Uterus (tissue), 4 donors: ENCODE results near the gene RALGPS1. TPM values are rescaled to one million over a fixed set of nuclear protein-coding genes. Genes with fewer than 3 reads are reported as not detected.
A peak's percentile ranks its signal among the peaks of the same experiment; 100 is the strongest.

Experiments used
- DNase-seq, 2 donors: peaks; one replicate each; pipeline ENCODE4 v3.0.0-alpha.2; 2019 to 2020
- H3K27ac ChIP-seq, 2 donors: fragments of 200-600 bp; sonication (generic); 1 replicate in 1 of 2; 2 replicates in 1 of 2; pipeline ENCODE4 v1.5.1; 2016 to 2018
- H3K27me3 ChIP-seq, 2 donors: fragments of 200-600 bp; sonication (generic); one replicate each; pipeline ENCODE4 v1.5.1; 2018 to 2019; ENCODE audit warnings: control low read depth in 1 of 2
- H3K36me3 ChIP-seq, 2 donors: fragments of 200-600 bp; sonication (generic); one replicate each; pipeline ENCODE4 v1.5.1; 2019; ENCODE audit warnings: control low read depth in 1 of 2
- H3K4me1 ChIP-seq, 2 donors: fragments of 200-600 bp; sonication (generic); one replicate each; pipeline ENCODE4 v1.5.1; 2018 to 2019; ENCODE audit warnings: control low read depth in 1 of 2
- H3K4me3 ChIP-seq, 2 donors: fragments of 200-600 bp; sonication (generic); 1 replicate in 1 of 2; 2 replicates in 1 of 2; pipeline ENCODE4 v1.5.1; 2018 to 2019; ENCODE audit warnings: mild to moderate bottlenecking in 1 of 2
- H3K9me3 ChIP-seq, 2 donors: fragments of 200-600 bp; sonication (generic); one replicate each; pipeline ENCODE4 v1.5.1; 2019; ENCODE audit warnings: control low read depth in 1 of 2
- CTCF ChIP-seq, 4 experiments: fragments of 200-600 bp in 2 of 4; fragments of 450-650 bp in 2 of 4; sonication (generic) in 2 of 4; IDR thresholded peaks; one replicate each; pipeline ENCODE4 v1.5.1; 2016 to 2019; ENCODE audit warnings: antibody characterized with exemption in 4 of 4, mild to moderate bottlenecking in 2 of 4, moderate library complexity in 1 of 4
- POLR2A ChIP-seq, 2 donors: fragments of 450-650 bp; IDR thresholded peaks; one replicate each; pipeline ENCODE4 v1.6.1; 2016; ENCODE audit warnings: antibody characterized with exemption in 2 of 2, mild to moderate bottlenecking in 1 of 2, moderate library complexity in 1 of 2
- intact Hi-C: fragments of 100-400 bp; cut with DNase I; formaldehyde crosslinking; loops from one replicate; pipeline ENCODE4 v1.15.1; 2023; ENCODE audit warnings: low total_unique reads
- total RNA-seq, 4 donors: library from RNA; depleted of rRNA in 3 of 4; stranded (reverse); fragments of >200 nt in 3 of 4; gene quantifications; one replicate each; pipeline versions ENCODE4 v1.1.0 to v1.2.4, GENCODE V29; 2014 to 2023
- donor health status: DM: yes; HTN: yes; CAD: no.

RALGPS1 gene
- total RNA-seq, 4 donors from 2014 or later: 8.5 to 16.7 (median 14.5) TPM

- no peaks in the 10 kb centered on the region for H3K36me3 ChIP-seq
- no peaks in the 10 kb centered on the region for H3K4me1 ChIP-seq
- TF ChIP-seq POLR2A (IDR thresholded peaks at IDR 0.05) (no peak), CTCF (IDR thresholded peaks at IDR 0.05) (no peak)
- H3K4me3 ChIP-seq: no peak overlapping the region
- no peak for DNase-seq
- no peaks in the 10 kb centered on the region for H3K27me3 ChIP-seq
- H3K27ac ChIP-seq: peak overlapping the region in 1 of 2 donors; percentile 94
- no peaks in the 10 kb centered on the region for H3K9me3 ChIP-seq
- intact Hi-C loops: no loop called here
Observed at GRCh38 chr9:127118597-127119319, 204.2 kb downstream of the RALGPS1 start.

GRCh38 chr9:127119320-127119709, 204.7 kb downstream of the RALGPS1 start:
- Histone ChIP-seq H3K27me3 (no peaks in the 10 kb centered on the region), H3K27ac (peak overlapping the region in 1 of 2 donors; percentile 94), H3K9me3 (no peaks in the 10 kb centered on the region), H3K4me1 (no peaks in the 10 kb centered on the region), H3K36me3 (no peaks in the 10 kb centered on the region), H3K4me3 (no peak overlapping the region)
- DNase-seq: no peak
- intact Hi-C loops: no loop called here
- no peak for TF ChIP-seq POLR2A (IDR thresholded peaks at IDR 0.05)
- no peak for TF ChIP-seq CTCF (IDR thresholded peaks at IDR 0.05)

GRCh38 chr9:127121628-127122175, 207.1 kb downstream of the RALGPS1 start:
- H3K36me3 ChIP-seq: no peaks in the 10 kb centered on the region
- intact Hi-C loops: no loop called here
- DNase-seq: peak in 1 of 2 donors; percentile 44
- peak overlapping the region; percentile 50 to 80 for H3K4me3 ChIP-seq
- H3K9me3 ChIP-seq: no peaks in the 10 kb centered on the region
- H3K27me3 ChIP-seq: no peaks in the 10 kb centered on the region
- TF ChIP-seq POLR2A (IDR thresholded peaks at IDR 0.05): no peak
- no peak for TF ChIP-seq CTCF (IDR thresholded peaks at IDR 0.05)
- H3K27ac ChIP-seq: peak overlapping the region; percentile 90 to 94
- no peaks in the 10 kb centered on the region for H3K4me1 ChIP-seq

- TF ChIP-seq CTCF (IDR thresholded peaks at IDR 0.05) (peak in 1 of 4 experiments; percentile 36), POLR2A (IDR thresholded peaks at IDR 0.05) (peak; percentile 80 to 88)
- Histone ChIP-seq H3K4me3 (peak within 1 kb of the TSS; percentile 50 to 80), H3K36me3 (no peaks in the 10 kb centered on the region), H3K9me3 (no peaks in the 10 kb centered on the region), H3K27ac (peak within 1 kb of the TSS; percentile 90 to 94), H3K4me1 (no peaks in the 10 kb centered on the region), H3K27me3 (no peaks in the 10 kb centered on the region)
- DNase-seq: peak; percentile 95 to 97
- intact Hi-C loops: no loop called here
Observed at GRCh38 chr9:127122176-127123063, 207.8 kb downstream of the RALGPS1 start, which contains the start of gene ANGPTL2. Gene ANGPTL2, minus strand, starts transcription at chr9:127122635. Its CDS starts 13,904 bp downstream, at chr9:127108731.
